Measurements from ENCODE around the gene PRADC1.

DNA sequence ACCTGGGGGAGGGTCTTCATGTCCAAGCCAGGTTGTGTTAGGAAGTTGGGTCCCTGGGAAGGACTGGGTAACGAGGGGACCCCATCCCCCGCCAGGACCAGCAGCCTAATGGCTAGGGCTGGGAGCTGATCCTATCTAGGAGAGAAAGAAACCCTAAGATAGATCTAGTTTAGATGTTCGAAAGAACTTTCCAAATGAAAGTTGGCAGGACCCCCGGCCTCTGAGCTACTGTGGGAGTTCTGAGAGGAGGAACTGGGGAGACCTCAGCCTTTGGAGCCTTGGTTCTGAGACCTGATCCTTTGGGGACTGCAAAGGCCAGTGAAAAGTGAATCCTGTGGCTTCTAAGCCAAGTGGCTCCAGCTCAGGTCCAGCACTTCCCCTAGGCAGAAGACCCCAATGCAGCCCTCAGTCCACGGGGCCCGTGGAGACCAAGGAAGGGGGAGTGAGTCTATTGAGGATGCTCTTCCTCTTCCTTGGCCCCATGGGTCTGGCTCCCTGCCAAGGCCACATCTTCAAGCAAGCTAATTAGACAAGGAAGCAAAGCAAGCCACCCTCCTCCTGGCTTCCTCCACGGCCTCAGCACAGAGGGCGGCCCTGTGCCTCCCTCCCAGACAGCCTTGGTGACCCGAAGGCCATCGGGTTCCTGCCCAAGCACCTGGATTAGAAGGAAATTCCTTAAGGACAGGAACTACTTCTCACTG lies 24.5 kb upstream of the PRADC1 start:
- TF ChIP-seq EZH2 (IDR thresholded peaks at IDR 0.05; ENCODE audit: low read depth) (no peak), CTCF (conservative IDR thresholded peaks at IDR 0.05) (no peak)

All from PC-9 (cell line).